Endothelial cell (in vitro differentiated cells): Measurements from ENCODE around the gene TAT. TPM values are rescaled to one million over a fixed set of nuclear protein-coding genes. Genes with fewer than 3 reads are reported as not detected.
A peak's percentile ranks its signal among the peaks of the same experiment; 100 is the strongest.

Experiments
- DNase-seq: peaks from one replicate; pipeline ENCODE4 v3.0.0; 2021; ENCODE audit warnings: low spot score
- H3K27ac Mint-ChIP-seq: one replicate; pipeline ENCODE4 v1.8.0; 2021; ENCODE audit warnings: mixed read lengths, inconsistent platforms; ENCODE audit not compliant: unreplicated experiment
- H3K27me3 Mint-ChIP-seq: one replicate; pipeline ENCODE4 v1.8.0; 2021; ENCODE audit warnings: mild to moderate bottlenecking, moderate library complexity, mixed read lengths, inconsistent platforms; ENCODE audit not compliant: unreplicated experiment
- H3K36me3 Mint-ChIP-seq: one replicate; pipeline ENCODE4 v1.8.0; 2021; ENCODE audit warnings: mild to moderate bottlenecking, low read depth, mixed read lengths, inconsistent platforms; ENCODE audit not compliant: unreplicated experiment
- H3K4me1 Mint-ChIP-seq: one replicate; pipeline ENCODE4 v1.8.0; 2021; ENCODE audit warnings: mild to moderate bottlenecking, mixed read lengths, inconsistent platforms; ENCODE audit not compliant: unreplicated experiment
- H3K4me3 Mint-ChIP-seq: one replicate; pipeline ENCODE4 v1.8.0; 2021; ENCODE audit warnings: mild to moderate bottlenecking, mixed read lengths, inconsistent platforms; ENCODE audit not compliant: unreplicated experiment
- H3K9me3 Mint-ChIP-seq: one replicate; pipeline ENCODE4 v1.8.0; 2021; ENCODE audit warnings: mixed read lengths, inconsistent platforms; ENCODE audit not compliant: unreplicated experiment
- long read RNA-seq: library from polyadenylated mRNA; unstranded; transcript quantifications from one replicate; pipeline ENCODE4 v2.0.0, GENCODE V29; 2020; ENCODE audit not compliant: unreplicated experiment
- total RNA-seq: library from RNA; stranded (reverse); fragmentation: NEBNext Ultra II Directional; extraction: Animal tissue kit (Norgen Biotek cat#: 25700); gene quantifications from one replicate; pipeline ENCODE4 v1.2.1, GENCODE V29; 2021; ENCODE audit not compliant: unreplicated experiment
- TF ChIP-seq, protein P1 (sequence below): fragments of 200-600 bp; sonication (generic); IDR thresholded peaks from one replicate; pipeline ENCODE4 v1.5.0; 2021; ENCODE audit warnings: antibody characterized with exemption; ENCODE audit not compliant: unreplicated experiment

TAT gene
- total RNA-seq, result not detected
- long read RNA-seq, result 0 reads

DNA sequence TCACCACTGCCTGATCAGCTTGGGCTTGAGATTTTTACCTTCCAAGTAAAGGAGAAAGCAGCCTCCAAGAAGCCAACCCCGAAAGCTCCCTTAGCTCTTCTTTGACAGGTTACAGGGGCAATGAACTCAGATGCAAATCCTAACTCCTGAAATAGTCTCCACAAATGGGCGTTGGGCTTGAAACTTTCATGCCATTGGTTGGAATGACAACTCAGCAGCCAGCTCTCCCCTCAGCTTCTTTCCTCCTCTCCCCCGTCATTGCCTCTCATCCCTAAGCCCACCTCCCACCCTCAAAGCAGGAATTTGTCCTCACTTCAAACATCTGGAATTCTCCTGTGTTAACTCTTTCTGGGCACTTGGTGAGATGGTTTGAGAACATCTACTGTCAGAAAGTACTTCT is at the start of gene TAT:
Gene TAT, minus strand, starts transcription at position 122 of the 400 bp plus-strand sequence. CDS start 677 bp downstream, outside the sequence.
- TF ChIP-seq, protein P1, sequence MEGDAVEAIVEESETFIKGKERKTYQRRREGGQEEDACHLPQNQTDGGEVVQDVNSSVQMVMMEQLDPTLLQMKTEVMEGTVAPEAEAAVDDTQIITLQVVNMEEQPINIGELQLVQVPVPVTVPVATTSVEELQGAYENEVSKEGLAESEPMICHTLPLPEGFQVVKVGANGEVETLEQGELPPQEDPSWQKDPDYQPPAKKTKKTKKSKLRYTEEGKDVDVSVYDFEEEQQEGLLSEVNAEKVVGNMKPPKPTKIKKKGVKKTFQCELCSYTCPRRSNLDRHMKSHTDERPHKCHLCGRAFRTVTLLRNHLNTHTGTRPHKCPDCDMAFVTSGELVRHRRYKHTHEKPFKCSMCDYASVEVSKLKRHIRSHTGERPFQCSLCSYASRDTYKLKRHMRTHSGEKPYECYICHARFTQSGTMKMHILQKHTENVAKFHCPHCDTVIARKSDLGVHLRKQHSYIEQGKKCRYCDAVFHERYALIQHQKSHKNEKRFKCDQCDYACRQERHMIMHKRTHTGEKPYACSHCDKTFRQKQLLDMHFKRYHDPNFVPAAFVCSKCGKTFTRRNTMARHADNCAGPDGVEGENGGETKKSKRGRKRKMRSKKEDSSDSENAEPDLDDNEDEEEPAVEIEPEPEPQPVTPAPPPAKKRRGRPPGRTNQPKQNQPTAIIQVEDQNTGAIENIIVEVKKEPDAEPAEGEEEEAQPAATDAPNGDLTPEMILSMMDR, result no peak

DNA sequence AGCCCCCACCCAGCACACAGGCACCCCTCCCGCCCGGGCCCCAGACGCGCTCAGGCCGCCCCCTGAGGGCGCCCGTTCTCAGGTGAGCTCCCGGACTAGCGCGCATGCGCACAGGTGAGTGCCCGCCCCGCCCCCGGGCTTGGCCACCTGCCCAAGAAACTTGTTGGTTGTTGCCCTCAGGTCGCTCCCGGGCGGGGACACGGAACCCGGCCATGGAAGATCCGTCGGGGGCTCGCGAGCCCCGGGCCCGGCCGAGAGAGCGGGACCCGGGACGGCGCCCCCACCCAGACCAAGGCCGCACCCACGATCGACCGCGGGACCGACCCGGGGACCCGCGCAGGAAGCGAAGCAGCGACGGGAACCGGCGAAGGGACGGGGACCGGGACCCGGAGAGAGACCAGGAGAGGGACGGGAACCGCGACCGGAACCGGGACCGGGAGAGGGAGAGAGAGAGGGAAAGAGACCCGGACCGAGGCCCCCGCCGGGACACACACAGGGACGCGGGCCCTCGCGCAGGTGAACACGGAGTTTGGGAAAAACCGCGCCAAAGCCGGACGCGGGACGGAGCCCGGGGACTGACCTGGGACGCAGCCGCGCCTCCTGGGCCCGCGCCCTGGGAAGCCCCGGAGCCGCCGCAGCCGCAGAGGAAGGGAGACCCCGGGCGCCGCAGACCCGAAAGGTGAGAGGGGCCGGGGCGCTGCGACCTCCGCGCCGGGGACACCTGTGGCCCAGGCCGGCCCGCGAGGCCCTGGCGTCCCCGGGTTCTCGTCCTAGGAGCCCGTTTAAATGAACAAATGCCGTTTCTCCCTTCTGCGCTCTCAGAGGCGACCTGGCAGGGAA is 49.3 kb upstream of the TAT start, which contains the start of gene MARVELD3:
Gene MARVELD3, plus strand, starts transcription at position 167 of the 840 bp plus-strand sequence. Its CDS starts 46 bp downstream, at position 213.
- no peak within 1 kb of the TSS for H3K27ac Mint-ChIP-seq
- no peaks in the 10 kb centered on the region for H3K9me3 Mint-ChIP-seq
- peak; percentile 20 for DNase-seq
- TF ChIP-seq, protein P1, result no peak
- H3K4me1 Mint-ChIP-seq, result peaks cover 21% of the 10 kb centered on the region
- H3K4me3 Mint-ChIP-seq, result peak within 1 kb of the TSS; percentile 84
- no peaks in the 10 kb centered on the region for H3K36me3 Mint-ChIP-seq
- H3K27me3 Mint-ChIP-seq, result peaks cover 2% of the 10 kb centered on the region

More for the DNA sequence above, at the start of gene TAT:
- no peak within 1 kb of the TSS for H3K27ac Mint-ChIP-seq
- H3K4me3 Mint-ChIP-seq, result no peak within 1 kb of the TSS
- no peaks in the 10 kb centered on the region for H3K4me1 Mint-ChIP-seq
- DNase-seq, result no peak
- H3K36me3 Mint-ChIP-seq, result no peaks in the 10 kb centered on the region
- no peaks in the 10 kb centered on the region for H3K9me3 Mint-ChIP-seq
- H3K27me3 Mint-ChIP-seq, result peaks cover 4% of the 10 kb centered on the region

DNA sequence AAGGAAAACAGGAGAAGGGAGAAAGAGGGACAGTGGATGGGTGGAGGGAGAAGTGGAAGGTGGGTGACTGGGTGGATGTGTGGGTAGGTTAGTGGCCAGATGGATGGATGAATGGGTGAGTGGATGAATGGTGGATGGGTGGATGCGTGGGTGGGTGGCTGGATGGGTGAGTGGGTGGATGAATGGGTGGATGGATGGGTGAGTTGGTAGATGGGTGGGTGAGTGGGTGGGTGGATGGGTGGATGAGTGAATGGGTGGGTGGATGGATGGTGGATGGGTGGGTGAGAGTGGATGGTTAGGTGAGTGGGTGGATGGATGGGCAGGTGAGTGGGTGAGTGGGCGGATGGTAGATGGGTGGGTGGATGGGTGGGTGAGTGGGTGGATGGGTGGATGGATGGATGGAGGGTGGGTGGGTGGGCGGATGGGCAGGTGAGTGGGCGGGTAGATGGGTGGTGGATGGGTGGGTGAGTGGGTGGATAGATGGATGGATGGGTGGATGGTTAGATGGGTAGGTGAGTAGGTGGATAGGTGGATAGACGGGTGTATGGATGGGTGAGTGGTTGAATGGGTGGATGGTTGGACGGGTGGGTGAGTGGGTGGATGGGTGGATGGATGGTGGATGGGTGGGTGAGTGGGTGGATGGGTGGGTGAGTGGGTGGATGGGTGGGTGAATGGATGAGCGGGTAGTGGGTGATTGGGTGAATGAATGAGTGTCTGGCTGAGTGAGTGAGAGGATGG is 48.4 kb upstream of the TAT start:
- H3K4me3 Mint-ChIP-seq, result peak overlapping the region; percentile 84
- no peak for DNase-seq
- no peaks in the 10 kb centered on the region for H3K9me3 Mint-ChIP-seq
- peaks cover 2% of the 10 kb centered on the region for H3K27me3 Mint-ChIP-seq
- TF ChIP-seq, protein P1, result no peak
- no peak overlapping the region for H3K27ac Mint-ChIP-seq
- no peaks in the 10 kb centered on the region for H3K36me3 Mint-ChIP-seq
- peaks cover 21% of the 10 kb centered on the region for H3K4me1 Mint-ChIP-seq

DNA sequence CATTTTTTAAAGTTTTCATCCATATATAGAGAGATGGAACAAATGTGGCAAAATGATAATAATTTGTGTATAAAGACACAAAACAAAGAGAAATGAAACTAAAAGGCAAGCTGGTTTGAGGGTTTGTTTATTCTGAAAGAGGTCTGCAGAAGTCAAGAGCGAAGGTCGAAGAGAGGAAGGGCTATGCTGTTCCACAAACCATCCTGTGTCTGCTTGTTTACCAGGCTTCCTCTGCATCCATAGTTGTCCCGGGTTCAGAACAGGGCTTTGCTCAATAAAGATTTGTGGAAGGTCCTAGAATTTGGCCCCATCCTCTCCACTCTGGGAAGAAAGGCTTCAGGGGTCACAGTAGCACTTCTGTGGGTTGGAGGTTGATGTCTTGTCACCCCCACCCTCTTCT is 46.7 kb upstream of the TAT start:
- H3K27me3 Mint-ChIP-seq, result peaks cover 2% of the 10 kb centered on the region
- no peak overlapping the region for H3K27ac Mint-ChIP-seq
- TF ChIP-seq, protein P1, result no peak

More for the DNA sequence above, 46.7 kb upstream of the TAT start:
- DNase-seq, result no peak
- H3K36me3 Mint-ChIP-seq, result no peaks in the 10 kb centered on the region
- no peaks in the 10 kb centered on the region for H3K9me3 Mint-ChIP-seq
- H3K4me3 Mint-ChIP-seq, result no peak overlapping the region
- H3K4me1 Mint-ChIP-seq, result peaks cover 8% of the 10 kb centered on the region
